IgD-negative memory B cell (primary cell): Measurements from ENCODE around the gene POLG2. TPM values are rescaled to one million over a fixed set of nuclear protein-coding genes. Genes with fewer than 3 reads are reported as not detected.
"Not testable (repeated sequence)": the region's sequence is repeated elsewhere in the genome, so short reads cannot be mapped to it uniquely, and the experiment has no call there.

ENCODE experiments used
- H3K27ac Mint-ChIP-seq, 3 donors: one replicate each; pipeline ENCODE4 v1.8.0; 2020 to 2022; ENCODE audit warnings: mild to moderate bottlenecking in 3 of 3, mixed read lengths in 3 of 3, moderate library complexity in 1 of 3
- H3K27me3 Mint-ChIP-seq: one replicate; pipeline ENCODE4 v1.8.0; 2021; ENCODE audit warnings: mixed read lengths
- H3K36me3 Mint-ChIP-seq: one replicate; pipeline ENCODE4 v1.8.0; 2020; ENCODE audit warnings: mild to moderate bottlenecking, mixed read lengths
- H3K4me1 Mint-ChIP-seq, 3 donors: one replicate each; pipeline ENCODE4 v1.8.0; 2020 to 2022; ENCODE audit warnings: mixed read lengths in 3 of 3, mild to moderate bottlenecking in 1 of 3
- H3K4me3 Mint-ChIP-seq, 4 donors: one replicate each; pipeline ENCODE4 v1.8.0; 2020 to 2022; ENCODE audit warnings: mild to moderate bottlenecking in 4 of 4, mixed read lengths in 4 of 4, moderate library complexity in 3 of 4
- H3K9me3 Mint-ChIP-seq, 3 donors: one replicate each; pipeline ENCODE4 v1.8.0; 2020 to 2021; ENCODE audit warnings: mixed read lengths in 3 of 3, mild to moderate bottlenecking in 1 of 3
- polyA plus RNA-seq: library from polyadenylated mRNA; unstranded; fragments of 300-500 nt; fragmentation: Illumina TruSeq; gene quantifications from one replicate; pipeline ENCODE4 v1.2.3, GENCODE V29; 2021

Gene POLG2
- polyA plus RNA-seq, 1 donor from 2014 or later, result 9.3 TPM

DNA sequence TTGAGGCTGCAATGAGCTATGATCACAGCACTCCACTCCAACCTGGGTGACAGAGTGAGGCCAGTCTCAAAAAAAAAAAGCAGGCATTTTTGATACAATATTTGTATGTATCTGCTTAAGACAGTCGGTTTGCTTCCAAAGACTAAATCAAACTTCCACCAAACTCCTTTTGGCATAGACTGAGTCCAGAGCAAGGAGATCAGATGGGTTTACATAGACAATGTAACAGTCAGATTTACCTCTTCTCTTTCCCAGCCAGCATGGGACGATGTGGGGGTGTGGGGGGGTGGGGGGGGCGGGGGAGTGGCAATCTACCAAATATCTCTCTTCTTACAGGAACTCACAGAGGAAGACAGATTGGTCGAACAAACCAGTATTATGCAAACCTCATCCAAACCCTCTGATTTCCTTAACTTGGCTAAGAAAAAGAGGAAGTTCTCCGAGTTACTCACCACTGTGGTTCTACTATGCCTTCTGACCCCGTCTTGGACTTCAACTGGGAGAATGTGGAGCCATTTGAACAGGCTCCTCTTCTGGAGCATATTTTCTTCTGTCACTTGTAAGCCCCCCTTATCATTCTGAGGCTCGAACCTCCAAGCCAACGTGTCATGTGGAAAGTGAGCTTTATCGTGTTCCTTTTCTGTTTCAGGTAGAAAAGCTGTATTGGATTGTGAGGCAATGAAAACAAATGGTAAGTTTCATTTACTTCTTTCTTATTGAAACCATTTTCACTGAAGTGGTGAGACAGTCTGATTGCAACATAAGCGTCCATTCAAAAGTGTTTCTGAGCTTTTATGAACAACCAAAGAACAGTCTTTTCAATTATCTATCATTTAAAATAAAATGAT, 48.0 kb downstream of the POLG2 start, which contains the start of gene MILR1:
Gene MILR1 (plus strand): TSS at position 451 of the 848 bp plus-strand sequence. CDS start 54 bp downstream, at position 505.
- H3K4me3 Mint-ChIP-seq, result peak within 1 kb of the TSS; percentile 27 to 93 (median 89)
- no peaks in the 10 kb centered on the region for H3K9me3 Mint-ChIP-seq
- no peaks in the 10 kb centered on the region for H3K27me3 Mint-ChIP-seq
- peaks cover 2% of the 10 kb centered on the region for H3K36me3 Mint-ChIP-seq
- H3K4me1 Mint-ChIP-seq, result peaks cover 8 to 16% (median 12%) of the 10 kb centered on the region in 3 donors
- H3K27ac Mint-ChIP-seq, result peak within 1 kb of the TSS; percentile 50 to 97 (median 68)

- Mint-ChIP-seq H3K4me1 (peaks cover 8 to 19% (median 10%) of the 10 kb centered on the region in 3 donors), H3K27me3 (no peaks in the 10 kb centered on the region), H3K27ac (peak overlapping the region in 1 of 3 donors; percentile 31)
These were observed 49.3 kb downstream of the POLG2 start for GRCh38 chr17:64447526-64447925.

DNA sequence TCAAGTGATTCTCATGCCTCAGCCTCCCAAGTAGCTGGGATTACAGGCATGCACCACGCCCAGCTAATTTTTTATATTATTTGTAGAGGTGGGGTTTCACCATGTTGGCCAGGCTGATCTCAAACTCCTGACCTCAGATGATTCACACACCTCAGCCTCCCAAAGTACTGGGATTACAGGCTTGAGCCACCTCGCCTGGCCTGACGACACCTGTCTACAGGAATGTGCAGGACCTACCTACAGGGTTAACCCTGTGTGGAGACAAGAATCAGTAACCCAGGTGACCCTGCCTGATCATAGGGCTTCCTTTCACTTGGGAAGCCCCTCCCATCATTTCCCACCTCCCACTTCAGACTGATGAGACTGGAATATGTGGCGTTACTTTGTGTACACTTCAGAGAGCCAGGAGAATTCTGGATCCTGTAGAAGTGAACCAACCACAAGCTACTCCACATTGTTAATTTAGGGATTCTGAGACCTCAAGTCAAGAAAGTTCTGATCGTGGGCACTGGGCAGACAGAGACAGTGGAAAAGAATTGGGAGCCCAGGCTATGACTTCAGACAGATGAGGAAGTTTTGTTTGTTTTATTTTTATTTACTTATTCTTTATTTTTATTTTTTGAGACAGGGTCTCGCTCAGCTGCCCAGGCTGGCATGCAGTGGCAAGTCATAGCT, 53.6 kb downstream of the POLG2 start:
- Mint-ChIP-seq H3K27me3 (no peaks in the 10 kb centered on the region), H3K4me3 (no peak overlapping the region), H3K4me1 (peaks cover 8 to 10% (median 10%) of the 10 kb centered on the region in 3 donors), H3K27ac (no peak overlapping the region), H3K9me3 (peaks cover 0 to 10% (median 10%) of the 10 kb centered on the region in 3 donors), H3K36me3 (peaks cover 4% of the 10 kb centered on the region)

More at GRCh38 chr17:64447526-64447925, 49.3 kb downstream of the POLG2 start:
- Mint-ChIP-seq H3K4me3 (peak overlapping the region in 1 of 4 donors; percentile 23), H3K36me3 (no peaks in the 10 kb centered on the region), H3K9me3 (no peaks in the 10 kb centered on the region)

DNA sequence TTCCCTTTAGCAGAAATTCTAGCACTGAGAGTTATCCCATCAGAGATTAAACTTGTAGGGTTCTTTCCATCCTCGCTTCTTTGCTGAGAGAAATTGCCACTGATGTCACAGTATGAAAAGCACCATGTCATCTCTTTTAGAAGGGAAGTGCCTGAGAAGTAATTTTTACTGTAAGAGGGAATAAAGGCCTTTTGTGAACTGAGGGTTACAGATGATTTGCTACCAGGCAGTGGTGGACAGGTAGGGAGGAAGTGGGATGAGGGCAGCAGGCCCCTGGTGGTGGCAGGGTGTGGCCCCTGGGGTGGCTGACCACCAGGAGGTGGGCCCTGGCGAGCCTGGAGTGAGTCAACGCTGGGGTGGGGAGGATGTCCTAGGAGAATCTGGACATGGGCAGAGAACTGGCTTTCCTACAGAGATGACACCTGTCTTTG, 54.3 kb downstream of the POLG2 start:
- peaks cover 8 to 10% (median 8%) of the 10 kb centered on the region in 3 donors for H3K4me1 Mint-ChIP-seq
- H3K36me3 Mint-ChIP-seq, result peaks cover 4% of the 10 kb centered on the region
- H3K27ac Mint-ChIP-seq, result no peak overlapping the region
- peaks cover 0 to 12% (median 10%) of the 10 kb centered on the region in 3 donors for H3K9me3 Mint-ChIP-seq
- H3K27me3 Mint-ChIP-seq, result no peaks in the 10 kb centered on the region
- H3K4me3 Mint-ChIP-seq, result peak overlapping the region in 1 of 4 donors; percentile 67

DNA sequence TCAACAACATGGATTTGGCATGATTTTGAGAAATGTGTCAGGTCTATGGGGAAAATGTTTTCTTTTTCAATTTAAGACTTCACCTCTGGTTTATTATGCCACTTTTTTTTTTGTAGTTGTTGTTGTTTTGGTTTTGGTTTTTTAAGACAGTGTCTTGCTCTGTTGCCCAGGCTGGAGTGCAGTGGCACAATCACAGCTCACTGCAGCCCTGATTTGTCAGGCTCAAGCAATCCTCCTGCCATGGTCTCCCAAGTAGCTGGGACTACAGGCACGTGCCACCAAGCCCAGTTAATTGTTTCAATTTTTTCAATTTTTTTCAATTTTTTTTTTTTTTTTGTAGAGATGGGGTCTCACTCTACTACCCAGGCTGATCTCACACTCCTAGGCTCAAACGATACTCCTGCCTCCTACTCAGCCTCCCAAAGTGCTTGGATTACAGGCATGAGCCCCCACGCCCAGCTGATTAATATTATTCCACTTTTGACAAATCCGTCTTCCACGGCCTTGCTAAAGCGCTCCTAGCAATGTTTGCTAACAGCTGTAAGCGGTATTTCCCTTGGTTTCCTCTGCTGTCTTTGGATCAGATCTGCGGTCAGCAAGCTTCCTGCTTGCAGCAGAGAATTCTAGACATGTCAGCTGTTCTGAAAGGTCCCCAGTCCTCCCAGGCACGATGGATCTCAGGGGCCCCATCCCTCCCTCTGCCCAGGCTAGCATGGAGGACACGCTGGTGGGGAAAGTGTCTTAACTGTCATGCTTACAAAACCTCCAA, 54.9 kb downstream of the POLG2 start:
- peaks cover 2 to 12% (median 10%) of the 10 kb centered on the region in 3 donors for H3K9me3 Mint-ChIP-seq
- peaks cover 4% of the 10 kb centered on the region for H3K36me3 Mint-ChIP-seq
- no peak overlapping the region for H3K27ac Mint-ChIP-seq
- H3K4me3 Mint-ChIP-seq, result peak overlapping the region in 1 of 4 donors; percentile 67
- peaks cover 8 to 10% (median 8%) of the 10 kb centered on the region in 3 donors for H3K4me1 Mint-ChIP-seq
- H3K27me3 Mint-ChIP-seq, result no peaks in the 10 kb centered on the region

- H3K9me3 Mint-ChIP-seq, result peaks cover 3 to 12% (median 10%) of the 10 kb centered on the region in 3 donors
These were observed 56.9 kb downstream of the POLG2 start for GRCh38 chr17:64439956-64440355.

DNA sequence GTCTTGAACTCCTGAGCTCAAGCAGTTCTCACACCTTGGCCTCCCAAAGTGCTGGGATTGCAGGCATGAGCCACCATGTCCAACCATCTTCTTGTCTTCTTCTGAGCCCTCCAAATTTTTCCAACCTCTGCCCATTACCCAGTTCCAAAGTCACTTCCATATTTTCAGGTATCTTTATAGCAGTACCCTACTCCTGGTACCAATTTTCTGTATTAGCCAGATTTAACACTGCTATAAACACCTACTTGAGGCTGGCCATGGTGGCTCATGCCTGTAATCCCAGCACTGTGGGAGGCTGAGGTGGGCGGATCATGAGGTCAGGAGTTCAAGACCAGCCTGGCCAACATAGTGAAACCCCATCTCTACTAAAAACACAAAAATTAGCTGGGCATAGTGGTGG, 57.3 kb downstream of the POLG2 start:
- not testable (repeated sequence) for H3K36me3 Mint-ChIP-seq, H3K4me3 Mint-ChIP-seq, H3K27ac Mint-ChIP-seq, H3K27me3 Mint-ChIP-seq, H3K4me1 Mint-ChIP-seq
- H3K9me3 Mint-ChIP-seq, result peaks cover 3 to 12% (median 10%) of the 10 kb centered on the region in 3 donors

More at GRCh38 chr17:64439956-64440355, 56.9 kb downstream of the POLG2 start:
- peak overlapping the region in 2 of 4 donors; percentile 13 to 85 for H3K4me3 Mint-ChIP-seq
- H3K36me3 Mint-ChIP-seq, result peaks cover 4% of the 10 kb centered on the region
- peaks cover 8 to 10% (median 8%) of the 10 kb centered on the region in 3 donors for H3K4me1 Mint-ChIP-seq
- H3K27me3 Mint-ChIP-seq, result no peaks in the 10 kb centered on the region
- no peak overlapping the region for H3K27ac Mint-ChIP-seq

DNA sequence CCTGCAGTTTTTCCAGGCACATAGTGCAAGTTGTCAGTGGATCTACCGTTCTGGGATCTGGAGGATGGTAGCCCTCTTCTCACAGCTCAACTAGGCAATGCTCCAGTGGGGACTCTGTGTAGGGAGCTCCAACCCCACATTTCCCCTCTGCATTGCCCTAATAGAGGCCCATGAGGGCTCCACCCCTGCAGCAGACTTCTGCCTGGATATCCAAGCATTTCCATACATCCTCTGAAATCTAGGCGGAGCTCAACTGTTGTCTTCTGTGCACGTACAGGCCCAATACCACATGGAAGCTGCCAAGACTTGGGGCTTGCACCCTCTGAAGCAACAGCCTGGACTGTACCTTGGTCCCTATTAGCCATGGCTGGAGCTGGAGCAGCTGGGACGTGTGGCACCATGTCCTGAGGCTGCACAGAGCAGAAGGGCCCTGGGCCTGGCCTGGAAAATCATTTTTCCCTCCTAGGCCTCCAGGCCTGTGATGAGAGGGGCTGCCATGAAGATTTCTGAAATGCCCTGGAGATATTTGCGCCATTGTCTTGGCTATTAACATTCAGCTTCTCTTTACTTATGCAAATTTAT, 58.8 kb downstream of the POLG2 start:
- Mint-ChIP-seq H3K4me3 (peak overlapping the region in 1 of 4 donors; percentile 81), H3K9me3 (peaks cover 3 to 14% (median 12%) of the 10 kb centered on the region in 3 donors)

GRCh38 chr17:64431534-64431933, 65.3 kb downstream of the POLG2 start:
- Mint-ChIP-seq H3K27me3 (peaks cover 2% of the 10 kb centered on the region), H3K4me1 (no peaks in the 10 kb centered on the region), H3K9me3 (peaks cover 0 to 4% (median 2%) of the 10 kb centered on the region in 3 donors), H3K27ac (peak overlapping the region in 1 of 3 donors; percentile 37), H3K4me3 (no peak overlapping the region), H3K36me3 (peaks cover 3% of the 10 kb centered on the region)

More for the DNA sequence above, 58.8 kb downstream of the POLG2 start:
- Mint-ChIP-seq H3K36me3 (peaks cover 6% of the 10 kb centered on the region), H3K27me3 (no peaks in the 10 kb centered on the region), H3K4me1 (peaks cover 8 to 10% (median 8%) of the 10 kb centered on the region in 3 donors), H3K27ac (no peak overlapping the region)

- not testable (repeated sequence) for H3K9me3 Mint-ChIP-seq, H3K27ac Mint-ChIP-seq, H3K4me1 Mint-ChIP-seq, H3K36me3 Mint-ChIP-seq, H3K4me3 Mint-ChIP-seq, H3K27me3 Mint-ChIP-seq
These were observed 66.8 kb downstream of the POLG2 start for GRCh38 chr17:64430036-64430435.

- Mint-ChIP-seq H3K27me3 (peaks cover 2% of the 10 kb centered on the region), H3K27ac (no peak overlapping the region), H3K4me1 (no peaks in the 10 kb centered on the region), H3K9me3 (peaks cover 0 to 2% (median 0%) of the 10 kb centered on the region in 3 donors), H3K4me3 (no peak overlapping the region), H3K36me3 (peaks cover 1% of the 10 kb centered on the region)
These were observed 68.4 kb downstream of the POLG2 start for GRCh38 chr17:64428406-64428805.
